ENCODE results near the gene LRP1B.

Gene LRP1B

DNA sequence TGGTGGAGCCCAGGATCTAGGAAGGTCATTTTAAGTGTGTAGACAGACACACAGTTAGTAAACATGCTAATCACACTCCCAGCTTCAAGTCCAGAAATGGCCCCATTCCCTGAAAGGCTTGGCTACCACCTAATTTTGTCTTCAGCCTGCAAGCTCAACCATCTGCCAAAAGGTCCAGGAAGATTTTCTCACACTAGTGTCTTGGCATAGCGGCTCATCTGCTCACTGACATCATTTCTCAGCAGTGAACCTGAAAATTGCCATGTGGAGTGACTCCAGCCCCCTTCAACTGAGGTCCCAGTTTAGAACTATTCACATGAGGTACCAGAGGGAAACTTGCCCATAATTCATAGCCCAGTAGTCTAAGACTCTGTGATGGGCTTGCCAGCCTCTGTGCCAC lies 748.9 kb downstream of the LRP1B start:
- no peak for DNase-seq

GRCh38 chr2:141380008-141380979 lies 750.5 kb downstream of the LRP1B start:
- DNase-seq, result no peak

GRCh38 chr2:141364821-141365220 lies 766.0 kb downstream of the LRP1B start:
- no peak for DNase-seq

DNA sequence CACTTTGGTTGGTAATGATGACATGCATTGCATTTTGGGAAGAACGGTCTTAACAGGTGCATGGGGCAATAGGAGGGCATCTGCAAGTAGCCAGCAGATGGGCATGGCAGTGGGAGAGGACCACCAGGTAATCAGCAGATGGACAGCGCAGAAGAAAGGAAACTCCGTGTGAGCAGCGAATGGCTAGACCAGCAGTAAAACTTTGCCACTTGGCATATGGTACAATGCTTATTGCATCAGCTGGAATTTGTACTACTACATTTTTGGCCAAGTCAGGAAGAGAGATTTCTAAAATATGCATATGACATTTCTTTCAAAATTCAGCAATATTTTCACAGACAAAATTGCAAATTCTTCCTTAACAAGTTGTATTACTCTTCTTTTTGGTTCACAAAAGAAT lies 768.5 kb downstream of the LRP1B start:
- DNase-seq, result no peak

GRCh38 chr2:141348481-141348880 lies 782.3 kb downstream of the LRP1B start:
- DNase-seq, result no peak

- DNase-seq, result no peak
Measured at GRCh38 chr2:141341444-141341843, 789.4 kb downstream of the LRP1B start.

DNA sequence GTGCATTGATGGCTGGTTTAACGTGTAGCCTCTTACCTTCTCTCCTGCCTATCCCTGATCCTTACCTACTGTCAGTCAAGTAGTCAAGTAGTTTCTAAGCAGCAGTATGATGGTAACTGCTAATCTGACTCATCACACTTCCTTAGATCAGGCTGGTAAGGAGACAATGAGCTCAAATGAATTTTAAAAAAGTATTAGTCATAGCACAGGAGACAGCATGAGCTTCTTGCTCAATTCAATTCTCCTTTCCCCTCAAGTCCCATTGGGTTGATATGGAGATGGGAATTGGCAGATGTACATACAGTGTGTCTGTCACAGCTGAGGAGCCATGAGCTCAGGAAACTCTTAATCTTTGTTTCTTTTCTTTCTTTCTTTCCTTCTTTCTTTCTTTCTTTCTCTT lies 799.7 kb downstream of the LRP1B start:
- DNase-seq, result no peak

- DNase-seq, result no peak
Measured at GRCh38 chr2:141329964-141330363, 800.9 kb downstream of the LRP1B start.

DNA sequence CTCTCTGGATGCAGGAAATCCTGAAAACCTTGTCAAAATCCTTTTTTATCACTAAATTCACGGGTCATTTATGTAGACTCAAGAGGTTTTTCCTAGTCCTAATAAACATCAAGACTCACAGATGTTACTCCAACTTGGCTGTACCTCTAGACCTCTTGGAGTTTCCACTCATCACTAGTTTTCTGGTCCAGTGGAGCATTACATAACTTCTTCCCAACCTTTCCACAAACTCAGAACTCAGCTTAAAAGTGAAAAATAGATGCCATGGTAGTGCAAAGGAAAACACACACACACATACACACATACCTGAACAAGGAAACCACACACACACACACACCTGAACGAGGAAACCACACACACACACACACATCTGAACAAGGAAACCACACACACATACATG lies 807.2 kb downstream of the LRP1B start:
- DNase-seq, result no peak

DNA sequence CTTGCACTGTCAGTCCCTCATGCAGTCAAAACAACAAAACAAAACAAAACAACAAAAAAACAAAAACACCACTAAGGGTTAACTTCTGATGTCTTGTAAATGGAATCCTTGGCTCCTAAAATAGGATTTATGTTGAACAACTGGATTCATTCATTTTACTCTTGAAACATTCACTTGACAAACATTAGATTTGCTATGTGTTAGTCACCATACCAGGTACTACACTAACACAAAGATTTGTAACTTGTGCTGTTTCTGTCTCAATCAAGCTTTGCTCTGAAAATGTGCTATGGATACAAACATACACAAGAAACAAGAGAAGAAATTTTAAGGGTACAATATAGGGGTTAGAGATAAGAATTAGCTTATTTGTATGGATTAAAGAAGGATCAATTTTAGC lies 812.8 kb downstream of the LRP1B start:
- DNase-seq, result no peak

DNA sequence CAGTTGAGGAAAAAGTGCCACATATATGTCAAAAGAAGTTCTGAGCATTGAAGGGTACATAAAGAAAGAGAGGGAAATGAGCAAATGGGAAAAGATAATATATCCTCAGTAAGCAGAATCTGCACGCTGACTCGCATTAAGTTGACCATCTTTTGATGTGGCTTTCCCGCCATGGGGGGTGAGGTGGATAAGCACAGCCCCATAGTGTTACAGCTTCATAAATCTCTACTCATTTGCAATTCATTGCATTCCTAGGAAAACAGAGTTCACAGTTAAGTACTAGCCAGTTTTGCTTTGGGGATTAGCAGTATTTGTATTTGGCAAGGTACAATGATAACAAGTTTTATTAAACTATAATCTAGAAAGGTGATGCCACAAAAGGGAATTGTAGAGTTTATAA lies 814.2 kb downstream of the LRP1B start:
- no peak for DNase-seq

DNA sequence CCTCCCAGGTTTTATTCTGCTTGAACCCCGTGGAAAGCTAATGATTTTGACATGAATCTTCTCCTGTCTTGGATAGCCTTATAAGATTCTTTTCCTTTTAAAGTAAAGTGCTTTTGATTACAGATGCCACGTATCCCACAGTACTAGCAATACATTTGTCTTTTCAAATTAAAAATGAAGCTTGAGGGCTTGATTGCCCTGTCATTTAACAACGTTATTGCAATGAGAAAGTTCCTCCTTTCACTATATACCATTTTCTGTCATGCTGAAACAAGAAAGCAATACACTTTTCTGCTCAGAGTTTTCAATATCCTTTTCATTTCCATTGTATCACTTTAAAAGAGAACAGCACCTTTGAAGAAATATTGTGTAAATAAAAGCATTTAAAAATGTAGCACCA lies 814.7 kb downstream of the LRP1B start:
- DNase-seq, result no peak

DNA sequence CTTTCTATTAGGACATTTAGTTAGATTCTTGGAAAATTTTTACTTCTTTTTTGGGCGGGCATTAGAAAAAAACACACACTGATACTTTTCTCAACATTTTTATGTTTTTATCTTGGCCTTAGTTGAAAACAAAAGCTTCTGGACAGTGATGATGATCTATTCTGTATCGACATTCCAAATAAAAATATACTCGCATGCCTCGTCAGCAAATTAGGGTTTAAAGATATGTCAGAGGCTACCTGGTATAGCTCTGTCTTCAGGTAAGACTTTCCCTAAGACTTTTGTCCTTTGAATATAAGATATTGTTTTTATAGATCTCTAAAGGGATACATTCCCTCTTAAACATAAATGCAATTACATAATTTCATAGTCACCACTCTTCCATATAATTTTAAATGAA lies 816.8 kb downstream of the LRP1B start:
- no peak for DNase-seq

DNA sequence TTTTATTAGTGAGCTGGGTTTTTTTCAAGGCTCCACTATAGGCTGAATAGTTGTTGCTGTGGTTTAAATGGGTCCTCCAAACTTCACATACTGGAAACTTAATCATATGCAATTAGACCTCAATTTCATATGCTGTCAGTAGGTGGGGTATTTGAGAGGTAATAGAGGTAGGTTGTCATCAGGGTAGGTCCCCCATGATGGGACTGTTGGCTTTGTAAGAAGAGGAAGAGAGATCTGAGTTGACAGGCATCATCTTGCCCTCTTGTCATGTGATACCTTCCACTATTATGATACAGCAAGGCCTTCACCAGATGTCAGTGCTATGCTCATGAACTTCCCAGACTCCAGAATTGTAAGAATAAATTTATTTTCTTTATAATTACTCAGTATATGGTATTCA lies 819.4 kb downstream of the LRP1B start:
- DNase-seq, result no peak

DNA sequence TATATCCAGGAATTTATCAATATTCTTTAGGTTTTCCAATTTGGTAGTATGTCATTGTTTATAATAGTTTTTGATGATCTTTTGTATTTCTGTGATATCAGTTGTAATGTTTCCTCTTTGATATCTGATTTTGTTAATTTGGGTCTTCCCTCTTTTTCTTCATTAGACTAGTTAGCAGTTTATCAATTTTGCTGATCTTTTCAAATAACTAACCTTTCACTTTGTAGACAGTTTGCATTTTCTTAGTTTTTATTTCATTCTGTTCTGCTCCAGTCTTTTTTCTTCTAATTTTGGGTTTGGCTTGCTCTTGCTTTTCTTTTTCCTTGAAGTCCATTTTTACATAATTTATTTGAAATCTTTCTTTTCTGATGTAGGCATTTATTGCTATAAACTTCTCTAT lies 824.4 kb downstream of the LRP1B start:
- DNase-seq, result no peak

- no peak for DNase-seq
Measured at GRCh38 chr2:141301551-141301950, 829.3 kb downstream of the LRP1B start.

- no peak for DNase-seq
Measured at GRCh38 chr2:141280037-141280436, 850.8 kb downstream of the LRP1B start.

DNA sequence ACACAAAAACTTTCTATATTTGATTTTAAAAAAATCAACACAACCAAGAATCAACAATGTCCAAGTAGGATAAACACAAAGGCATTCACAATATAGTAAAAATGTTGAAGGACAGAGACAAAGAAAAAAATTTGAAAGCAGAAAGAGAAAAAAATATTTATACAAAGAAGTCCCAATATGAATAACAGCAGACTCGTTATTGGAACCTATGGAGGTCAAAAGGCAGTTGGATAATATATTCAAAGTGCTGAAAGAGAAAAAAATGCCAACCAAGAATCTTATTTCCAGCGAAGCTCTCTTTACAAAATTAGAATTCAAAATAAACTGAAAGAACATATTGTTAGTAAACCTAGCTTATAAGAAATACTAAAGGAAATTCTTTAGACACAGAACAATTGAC lies 859.5 kb downstream of the LRP1B start:
- DNase-seq, result no peak

DNA sequence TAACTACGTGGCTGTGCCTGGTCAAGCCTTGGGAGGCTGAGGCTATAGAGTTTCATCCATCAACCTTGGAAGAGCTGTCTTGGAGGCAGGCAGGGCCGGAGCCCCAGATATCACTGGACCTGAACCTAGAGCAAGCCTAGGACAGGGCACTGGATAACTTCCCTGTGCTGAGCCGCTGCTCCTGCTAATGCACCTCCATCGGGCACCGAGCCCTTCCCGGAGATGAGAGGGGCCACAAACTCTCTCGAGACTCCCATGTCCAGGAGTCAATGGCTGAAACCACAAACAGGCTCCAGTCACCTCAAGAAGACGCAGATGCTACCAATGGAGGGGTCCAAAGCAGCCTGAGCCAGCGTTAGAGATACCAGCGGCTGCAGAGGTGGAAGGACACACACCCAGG lies 866.0 kb downstream of the LRP1B start:
- DNase-seq, result no peak

- DNase-seq, result no peak
Measured at GRCh38 chr2:141260911-141261310, 869.9 kb downstream of the LRP1B start.

GRCh38 chr2:141259683-141260082 lies 871.1 kb downstream of the LRP1B start:
- DNase-seq, result no peak

DNA sequence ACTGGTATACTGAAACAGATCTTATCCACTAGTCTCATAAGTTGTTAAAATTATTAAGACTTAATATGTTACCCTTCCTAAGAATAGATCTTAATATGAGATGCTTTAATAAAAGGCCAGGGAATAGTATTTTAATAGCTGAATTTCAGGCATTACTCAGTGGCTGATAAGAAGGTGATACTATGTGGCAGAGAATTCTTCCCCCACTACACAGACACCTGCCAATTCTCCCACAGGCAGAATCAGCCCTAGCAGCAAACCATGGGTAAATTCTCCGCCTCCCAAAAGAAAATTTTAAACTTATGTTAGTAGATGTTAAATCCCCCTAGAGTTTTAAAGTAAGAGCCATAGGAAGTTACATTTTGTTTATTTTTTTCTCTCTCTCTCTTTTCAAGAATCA lies 888.8 kb downstream of the LRP1B start:
- no peak for DNase-seq

GRCh38 chr2:141226560-141226959 lies 904.3 kb downstream of the LRP1B start:
- no peak for DNase-seq

DNA sequence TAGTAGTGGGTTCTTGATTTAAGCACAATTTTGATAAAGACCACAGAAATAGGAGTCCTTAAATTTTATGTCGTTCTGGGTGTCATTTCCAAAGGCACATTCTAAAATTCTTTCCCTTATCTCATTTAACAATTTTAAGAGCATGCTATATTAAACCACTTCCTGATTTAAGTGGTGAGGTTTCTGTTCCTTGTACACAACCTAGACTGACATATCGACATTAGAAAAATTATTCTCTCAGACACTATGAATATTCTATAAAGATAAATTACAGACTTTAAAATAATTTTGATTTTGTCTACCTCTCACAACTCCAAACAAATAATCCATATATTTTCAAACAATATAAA lies 923.8 kb downstream of the LRP1B start:
- DNase-seq, result no peak

- no peak for DNase-seq
Measured at GRCh38 chr2:141201016-141201565, 929.7 kb downstream of the LRP1B start.
